CD4-positive, alpha-beta T cell treated with Interleukin-1 beta for 1 hour (primary cell): Measurements from ENCODE around the gene JADE1.

Experiments used
- DNase-seq, 2 donors: peaks; one replicate each; pipeline ENCODE4 v3.0.0-alpha.2; 2020 to 2022

Gene JADE1

GRCh38 chr4:128809477-128810330 is at the start of gene JADE1:
Gene JADE1 (plus strand): TSS chr4:128809700. CDS start chr4:128831759, 22,059 bp downstream.
- peak; percentile 91 to 92 for DNase-seq

GRCh38 chr4:128766781-128767180 is 42.7 kb upstream of the JADE1 start:
- DNase-seq: no peak

GRCh38 chr4:128768373-128768996 is 41.0 kb upstream of the JADE1 start:
- DNase-seq: no peak

GRCh38 chr4:128769011-128769410 is 40.5 kb upstream of the JADE1 start:
- DNase-seq: no peak

- DNase-seq: no peak
These were observed 38.7 kb upstream of the JADE1 start for GRCh38 chr4:128770807-128771206.

GRCh38 chr4:128775477-128775876 is 34.0 kb upstream of the JADE1 start:
- no peak for DNase-seq

GRCh38 chr4:128775916-128776315 is 33.6 kb upstream of the JADE1 start:
- no peak for DNase-seq

GRCh38 chr4:128776794-128777216 is 32.7 kb upstream of the JADE1 start:
- no peak for DNase-seq

GRCh38 chr4:128780688-128781087 is 28.8 kb upstream of the JADE1 start:
- DNase-seq: no peak

GRCh38 chr4:128782076-128782715 is 27.3 kb upstream of the JADE1 start:
- peak; percentile 48 to 64 for DNase-seq

- DNase-seq: no peak
These were observed 26.5 kb upstream of the JADE1 start for GRCh38 chr4:128782875-128783614.

GRCh38 chr4:128787509-128788311 is 21.8 kb upstream of the JADE1 start:
- DNase-seq: no peak

GRCh38 chr4:128793859-128794672 is 15.4 kb upstream of the JADE1 start:
- DNase-seq: no peak

GRCh38 chr4:128796934-128797333 is 12.6 kb upstream of the JADE1 start:
- no peak for DNase-seq

GRCh38 chr4:128800284-128800683 is 9.2 kb upstream of the JADE1 start:
- DNase-seq: no peak

- DNase-seq: no peak
These were observed 8.7 kb upstream of the JADE1 start for GRCh38 chr4:128800701-128801284.

GRCh38 chr4:128802680-128803628 is 6.5 kb upstream of the JADE1 start:
- no peak for DNase-seq

GRCh38 chr4:128803783-128804182 is 5.7 kb upstream of the JADE1 start:
- no peak for DNase-seq

GRCh38 chr4:128810331-128810870 is 901 bp downstream of the JADE1 start:
- DNase-seq: peak; percentile 16 to 23
